Measurements from ENCODE around the gene CEP57. TPM values are rescaled to one million over a fixed set of nuclear protein-coding genes. Genes with fewer than 3 reads are reported as not detected.

The CEP57 gene
- total RNA-seq, result 31.3 and 37.0 TPM in 2 replicates
- long read RNA-seq, transcript CEP57-210 (7 exons, 2,084 nt), result minor isoform, 20 of 138 reads
- long read RNA-seq, transcript CEP57-202 (11 exons, 3,178 nt), result major isoform, 66 of 138 reads
- long read RNA-seq, partial matches to known transcripts, result 18 of 138 reads
- long read RNA-seq, other reads (novel, unspliced or antisense), result 33 of 138 reads

GRCh38 chr11:95790123-95790932 is at the start of gene CEP57:
Gene CEP57, plus strand, starts transcription at chr11:95790498. Its CDS starts 201 bp downstream, at chr11:95790699.
- Mint-ChIP-seq H3K27ac (ENCODE audit: unreplicated experiment) (peak within 1 kb of the TSS; percentile 100), H3K27me3 (ENCODE audit: unreplicated experiment) (no peaks in the 10 kb centered on the region), H3K36me3 (ENCODE audit: unreplicated experiment) (peaks cover 10% of the 10 kb centered on the region), H3K4me1 (ENCODE audit: unreplicated experiment) (peaks cover 27% of the 10 kb centered on the region), H3K9me3 (ENCODE audit: unreplicated experiment) (no peaks in the 10 kb centered on the region), H3K4me3 (ENCODE audit: unreplicated experiment) (peak within 1 kb of the TSS; percentile 100)
- no peak for TF ChIP-seq CTCF (IDR thresholded peaks at IDR 0.05)
- peak; percentile 97 for DNase-seq (ENCODE audit: extremely low spot score, unreplicated experiment)

GRCh38 chr11:95750101-95750500 is 40.2 kb upstream of the CEP57 start:
- no peak for TF ChIP-seq CTCF (IDR thresholded peaks at IDR 0.05)
- H3K27me3 Mint-ChIP-seq (ENCODE audit: unreplicated experiment), result peaks cover 61% of the 10 kb centered on the region
- no peaks in the 10 kb centered on the region for H3K4me1 Mint-ChIP-seq (ENCODE audit: unreplicated experiment)
- no peak overlapping the region for H3K4me3 Mint-ChIP-seq (ENCODE audit: unreplicated experiment)
- H3K27ac Mint-ChIP-seq (ENCODE audit: unreplicated experiment), result no peak overlapping the region
- H3K36me3 Mint-ChIP-seq (ENCODE audit: unreplicated experiment), result no peaks in the 10 kb centered on the region
- DNase-seq (ENCODE audit: extremely low spot score, unreplicated experiment), result no peak
- H3K9me3 Mint-ChIP-seq (ENCODE audit: unreplicated experiment), result no peaks in the 10 kb centered on the region

DNA sequence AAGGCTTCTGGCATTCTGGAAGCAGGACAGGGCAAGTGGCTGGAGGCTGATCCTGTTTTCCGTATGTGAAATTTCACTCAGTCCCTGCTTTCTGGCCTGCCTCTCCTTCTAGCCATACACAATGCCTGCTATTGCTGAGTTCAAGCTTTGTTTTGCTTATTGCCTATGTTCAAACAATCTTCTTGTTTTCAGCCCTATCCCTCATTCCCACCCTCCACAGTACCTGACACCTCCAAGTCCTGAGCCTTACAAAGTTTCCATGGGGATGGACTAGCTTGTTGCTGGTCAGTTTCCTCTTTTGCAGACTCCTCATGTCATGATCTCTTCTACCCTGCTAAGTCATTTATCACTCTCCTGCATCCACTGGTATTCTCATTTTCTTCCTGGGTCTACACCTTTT is 38.8 kb upstream of the CEP57 start:
- TF ChIP-seq CTCF (IDR thresholded peaks at IDR 0.05), result no peak
- no peak for DNase-seq (ENCODE audit: extremely low spot score, unreplicated experiment)
- H3K36me3 Mint-ChIP-seq (ENCODE audit: unreplicated experiment), result no peaks in the 10 kb centered on the region
- H3K9me3 Mint-ChIP-seq (ENCODE audit: unreplicated experiment), result no peaks in the 10 kb centered on the region
- no peaks in the 10 kb centered on the region for H3K4me1 Mint-ChIP-seq (ENCODE audit: unreplicated experiment)
- peaks cover 65% of the 10 kb centered on the region for H3K27me3 Mint-ChIP-seq (ENCODE audit: unreplicated experiment)
- H3K27ac Mint-ChIP-seq (ENCODE audit: unreplicated experiment), result no peak overlapping the region
- no peak overlapping the region for H3K4me3 Mint-ChIP-seq (ENCODE audit: unreplicated experiment)

- TF ChIP-seq CTCF (IDR thresholded peaks at IDR 0.05), result no peak
- no peak for DNase-seq (ENCODE audit: extremely low spot score, unreplicated experiment)
- Mint-ChIP-seq H3K27ac (ENCODE audit: unreplicated experiment) (no peak overlapping the region), H3K4me3 (ENCODE audit: unreplicated experiment) (no peak overlapping the region), H3K36me3 (ENCODE audit: unreplicated experiment) (peaks cover 2% of the 10 kb centered on the region), H3K27me3 (ENCODE audit: unreplicated experiment) (peaks cover 31% of the 10 kb centered on the region), H3K9me3 (ENCODE audit: unreplicated experiment) (no peaks in the 10 kb centered on the region), H3K4me1 (ENCODE audit: unreplicated experiment) (no peaks in the 10 kb centered on the region)
Observed at GRCh38 chr11:95760941-95761340, 29.4 kb upstream of the CEP57 start.

DNA sequence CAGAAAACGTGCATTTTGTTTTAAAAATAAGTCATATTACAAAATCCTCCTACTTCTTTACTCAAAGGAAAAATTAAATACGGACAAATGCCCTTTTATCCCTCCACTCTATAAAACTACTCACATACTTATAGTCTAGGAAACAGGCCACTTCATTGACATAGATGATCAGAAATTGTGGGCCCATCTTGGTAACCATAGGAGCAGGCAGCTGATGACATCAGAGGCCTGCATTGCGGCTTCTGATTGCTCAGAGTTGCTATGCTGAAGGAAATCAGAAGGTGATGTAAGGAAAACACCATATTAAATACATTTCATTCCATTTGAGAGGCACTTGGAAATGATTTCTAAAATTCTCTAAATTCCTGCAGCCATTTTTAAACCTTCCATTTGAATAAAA is 27.8 kb upstream of the CEP57 start:
- no peak for TF ChIP-seq CTCF (IDR thresholded peaks at IDR 0.05)
- DNase-seq (ENCODE audit: extremely low spot score, unreplicated experiment), result no peak
- peaks cover 2% of the 10 kb centered on the region for H3K36me3 Mint-ChIP-seq (ENCODE audit: unreplicated experiment)
- H3K4me3 Mint-ChIP-seq (ENCODE audit: unreplicated experiment), result no peak overlapping the region
- no peaks in the 10 kb centered on the region for H3K9me3 Mint-ChIP-seq (ENCODE audit: unreplicated experiment)
- H3K27me3 Mint-ChIP-seq (ENCODE audit: unreplicated experiment), result peaks cover 23% of the 10 kb centered on the region
- H3K27ac Mint-ChIP-seq (ENCODE audit: unreplicated experiment), result no peak overlapping the region
- H3K4me1 Mint-ChIP-seq (ENCODE audit: unreplicated experiment), result no peaks in the 10 kb centered on the region
